Spleen (tissue), 7 donors: Measurements from ENCODE around the gene TRAF6.

Experiments
- POLR2A ChIP-seq, 3 donors: fragments of 450-650 bp; IDR thresholded peaks; one replicate each; pipeline ENCODE4 v1.5.1; 2017; ENCODE audit warnings: antibody characterized with exemption in 3 of 3, mild to moderate bottlenecking in 1 of 3
- POLR2AphosphoS5 ChIP-seq, 3 donors: sonication (generic); formaldehyde crosslinking; IDR thresholded peaks; one replicate each; pipeline ENCODE4 v1.5.1; 2017; ENCODE audit warnings: antibody characterized with exemption in 3 of 3
- TF ChIP-seq, protein P1 (sequence below), 11 experiments: fragments of 200-600 bp in 7 of 11; fragments of 450-650 bp in 4 of 11; sonication (generic) in 4 of 11; IDR thresholded peaks in 8 of 11; conservative IDR thresholded peaks in 3 of 11; 1 replicate in 7 of 11; 2 replicates in 4 of 11; pipeline versions ENCODE4 v1.4.0 to v1.8.0; 2016 to 2021; ENCODE audit warnings: antibody characterized with exemption in 11 of 11, inconsistent platforms in 4 of 11, mild to moderate bottlenecking in 1 of 11
- donor health status: DM: no; HTN: no; CAD: no; lungs with moderate emphysema.
- donor health status: DM: no; HTN: no; CAD: no.
- donor health status: DM: no; HTN: no; CAD: no.

DNA sequence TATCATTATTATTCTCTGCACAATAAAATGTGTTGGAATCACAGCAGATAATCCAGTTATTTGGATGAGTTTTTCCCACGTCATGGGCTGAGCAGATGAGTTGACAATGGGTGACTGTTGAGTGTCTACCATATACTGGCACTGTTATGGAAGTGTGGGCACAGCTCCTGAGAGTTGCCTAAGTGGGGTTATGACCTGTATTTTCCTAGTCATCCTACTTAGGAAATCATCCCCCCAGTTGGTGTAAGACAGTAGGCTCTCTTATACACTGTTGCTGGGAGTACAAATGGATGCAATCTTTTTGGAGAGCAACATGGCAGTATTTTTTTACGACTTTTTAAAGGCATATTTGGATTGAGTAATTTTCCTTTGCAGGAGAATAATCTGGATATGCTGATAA is 66.4 kb downstream of the TRAF6 start:
- TF ChIP-seq, protein P1, sequence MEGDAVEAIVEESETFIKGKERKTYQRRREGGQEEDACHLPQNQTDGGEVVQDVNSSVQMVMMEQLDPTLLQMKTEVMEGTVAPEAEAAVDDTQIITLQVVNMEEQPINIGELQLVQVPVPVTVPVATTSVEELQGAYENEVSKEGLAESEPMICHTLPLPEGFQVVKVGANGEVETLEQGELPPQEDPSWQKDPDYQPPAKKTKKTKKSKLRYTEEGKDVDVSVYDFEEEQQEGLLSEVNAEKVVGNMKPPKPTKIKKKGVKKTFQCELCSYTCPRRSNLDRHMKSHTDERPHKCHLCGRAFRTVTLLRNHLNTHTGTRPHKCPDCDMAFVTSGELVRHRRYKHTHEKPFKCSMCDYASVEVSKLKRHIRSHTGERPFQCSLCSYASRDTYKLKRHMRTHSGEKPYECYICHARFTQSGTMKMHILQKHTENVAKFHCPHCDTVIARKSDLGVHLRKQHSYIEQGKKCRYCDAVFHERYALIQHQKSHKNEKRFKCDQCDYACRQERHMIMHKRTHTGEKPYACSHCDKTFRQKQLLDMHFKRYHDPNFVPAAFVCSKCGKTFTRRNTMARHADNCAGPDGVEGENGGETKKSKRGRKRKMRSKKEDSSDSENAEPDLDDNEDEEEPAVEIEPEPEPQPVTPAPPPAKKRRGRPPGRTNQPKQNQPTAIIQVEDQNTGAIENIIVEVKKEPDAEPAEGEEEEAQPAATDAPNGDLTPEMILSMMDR (IDR thresholded peaks at IDR 0.05 in 8 of 11, conservative IDR thresholded peaks at IDR 0.05 in 3 of 11): no peak
- no peak for TF ChIP-seq POLR2A (IDR thresholded peaks at IDR 0.05)
- no peak for TF ChIP-seq POLR2AphosphoS5 (IDR thresholded peaks at IDR 0.05)
